ENCODE measurements around the gene SORCS2.

SORCS2 gene

GRCh38 chr4:7371210-7371941 lies 179.0 kb downstream of the SORCS2 start:
- DNase-seq = no peak
- TF ChIP-seq GATA1 (IDR thresholded peaks at IDR 0.05; ENCODE audit: low read depth, low read length) (no peak), POLR2A (IDR thresholded peaks at IDR 0.05; ENCODE audit: low read length) (no peak)

- no peak for TF ChIP-seq GATA1 (IDR thresholded peaks at IDR 0.05; ENCODE audit: low read depth, low read length)
- no peak for TF ChIP-seq POLR2A (IDR thresholded peaks at IDR 0.05; ENCODE audit: low read length)
- DNase-seq = no peak
These were observed 180.3 kb downstream of the SORCS2 start for GRCh38 chr4:7372673-7373072.

GRCh38 chr4:7374571-7374970 lies 182.2 kb downstream of the SORCS2 start:
- TF ChIP-seq GATA1 (IDR thresholded peaks at IDR 0.05; ENCODE audit: low read depth, low read length) = no peak
- TF ChIP-seq POLR2A (IDR thresholded peaks at IDR 0.05; ENCODE audit: low read length) = no peak
- DNase-seq = no peak

GRCh38 chr4:7375427-7375826 lies 183.1 kb downstream of the SORCS2 start:
- no peak for TF ChIP-seq POLR2A (IDR thresholded peaks at IDR 0.05; ENCODE audit: low read length)
- no peak for TF ChIP-seq GATA1 (IDR thresholded peaks at IDR 0.05; ENCODE audit: low read depth, low read length)
- no peak for DNase-seq

GRCh38 chr4:7377223-7377865 lies 185.0 kb downstream of the SORCS2 start:
- TF ChIP-seq POLR2A (IDR thresholded peaks at IDR 0.05; ENCODE audit: low read length) (no peak), GATA1 (IDR thresholded peaks at IDR 0.05; ENCODE audit: low read depth, low read length) (no peak)
- no peak for DNase-seq

GRCh38 chr4:7379186-7379585 lies 186.8 kb downstream of the SORCS2 start:
- DNase-seq = no peak
- TF ChIP-seq POLR2A (IDR thresholded peaks at IDR 0.05; ENCODE audit: low read length) = no peak
- no peak for TF ChIP-seq GATA1 (IDR thresholded peaks at IDR 0.05; ENCODE audit: low read depth, low read length)

- no peak for DNase-seq
- no peak for TF ChIP-seq GATA1 (IDR thresholded peaks at IDR 0.05; ENCODE audit: low read depth, low read length)
- no peak for TF ChIP-seq POLR2A (IDR thresholded peaks at IDR 0.05; ENCODE audit: low read length)
These were observed 187.4 kb downstream of the SORCS2 start for GRCh38 chr4:7379719-7380118.

- TF ChIP-seq GATA1 (IDR thresholded peaks at IDR 0.05; ENCODE audit: low read depth, low read length) = no peak
- DNase-seq = no peak
These were observed 189.0 kb downstream of the SORCS2 start for GRCh38 chr4:7381221-7381889.

GRCh38 chr4:7381890-7382633 lies 189.7 kb downstream of the SORCS2 start:
- no peak for TF ChIP-seq POLR2A (IDR thresholded peaks at IDR 0.05; ENCODE audit: low read length)
- no peak for TF ChIP-seq GATA1 (IDR thresholded peaks at IDR 0.05; ENCODE audit: low read depth, low read length)
- DNase-seq = no peak

- no peak for DNase-seq
- no peak for TF ChIP-seq GATA1 (IDR thresholded peaks at IDR 0.05; ENCODE audit: low read depth, low read length)
- no peak for TF ChIP-seq POLR2A (IDR thresholded peaks at IDR 0.05; ENCODE audit: low read length)
These were observed 190.3 kb downstream of the SORCS2 start for GRCh38 chr4:7382634-7383014.

GRCh38 chr4:7383266-7383665 lies 190.9 kb downstream of the SORCS2 start:
- DNase-seq = no peak
- TF ChIP-seq POLR2A (IDR thresholded peaks at IDR 0.05; ENCODE audit: low read length) (no peak), GATA1 (IDR thresholded peaks at IDR 0.05; ENCODE audit: low read depth, low read length) (no peak)

GRCh38 chr4:7384003-7384928 lies 191.9 kb downstream of the SORCS2 start:
- DNase-seq = no peak
- TF ChIP-seq POLR2A (IDR thresholded peaks at IDR 0.05; ENCODE audit: low read length) (no peak), GATA1 (IDR thresholded peaks at IDR 0.05; ENCODE audit: low read depth, low read length) (no peak)
